ENCODE measurements around the gene KLF2. TPM values are rescaled to one million over a fixed set of nuclear protein-coding genes. Genes with fewer than 3 reads are reported as not detected.
"Not testable (repeated sequence)": the region's sequence is repeated elsewhere in the genome, so short reads cannot be mapped to it uniquely, and the experiment has no call there.

Gene KLF2
- total RNA-seq, 5 donors from 2014 or later (not counting 1 experiment from before 2014, with no cell fraction given): 612 to 721 (median 621) TPM

- H3K27ac ChIP-seq (ENCODE audit: low read length); ATAC-seq (replicated peaks in 1 of 4); H3K9me3 ChIP-seq; H3K4me3 Mint-ChIP-seq; DNase-seq; H3K9me3 Mint-ChIP-seq; H3K27ac Mint-ChIP-seq; H3K27me3 Mint-ChIP-seq; H3K4me1 Mint-ChIP-seq; POLR2A ChIA-PET; H3K4me1 ChIP-seq (ENCODE audit: control insufficient read depth in 1 of 2, extremely low read depth in 1 of 2, insufficient read depth in 2 of 2, low read length in 2 of 2); H3K4me3 ChIP-seq (ENCODE audit: control insufficient read depth in 1 of 2, extremely low read depth in 1 of 2, low read length in 1 of 2); H3K36me3 Mint-ChIP-seq; H3K36me3 ChIP-seq (ENCODE audit: control insufficient read depth in 2 of 2, extremely low read depth in 1 of 2, insufficient read depth in 1 of 2, low read length in 1 of 2); H3K27me3 ChIP-seq (replicated peaks in 1 of 2; ENCODE audit: control insufficient read depth in 2 of 2, extremely low read depth in 1 of 2, insufficient read depth in 2 of 2, low read length in 1 of 2): not testable (repeated sequence)
- WGBS (ENCODE audit: insufficient coverage): no CpG with 5 or more reads among the region's 6 CpGs
- CTCF ChIA-PET: interaction anchor here in 1 of 2 donors (0.7 kb wide), 1 partner anchor 71 kb away, joined by 5 read pairs; no protein-coding TSS in a partner anchor
Measured at GRCh38 chr19:16305060-16305459, 19.6 kb upstream of the KLF2 start.

GRCh38 chr19:16306728-16307402 lies 17.8 kb upstream of the KLF2 start:
- Histone ChIP-seq H3K4me1 (ENCODE audit: control insufficient read depth in 1 of 2, extremely low read depth in 1 of 2, insufficient read depth in 2 of 2, low read length in 2 of 2) (no peaks in the 10 kb centered on the region), H3K27ac (ENCODE audit: low read length) (no peak overlapping the region), H3K27me3 (replicated peaks in 1 of 2; ENCODE audit: control insufficient read depth in 2 of 2, extremely low read depth in 1 of 2, insufficient read depth in 2 of 2, low read length in 1 of 2) (no peaks in the 10 kb centered on the region), H3K36me3 (ENCODE audit: control insufficient read depth in 2 of 2, extremely low read depth in 1 of 2, insufficient read depth in 1 of 2, low read length in 1 of 2) (peaks cover 0 to 3% of the 10 kb centered on the region in 2 donors), H3K4me3 (ENCODE audit: control insufficient read depth in 1 of 2, extremely low read depth in 1 of 2, low read length in 1 of 2) (no peak overlapping the region), H3K9me3 (no peaks in the 10 kb centered on the region)
- peaks cover 2% of the 10 kb centered on the region for H3K36me3 Mint-ChIP-seq
- ATAC-seq (replicated peaks in 1 of 4) (no peak), DNase-seq (no peak)
- no peak overlapping the region for H3K4me3 Mint-ChIP-seq
- POLR2A ChIA-PET: interaction anchor here in 1 of 2 donors (0.7 kb wide), 1 partner anchor 40 kb away, joined by 3 read pairs; no protein-coding TSS in a partner anchor
- 87% methylated on average over 17 of the region's 21 CpGs for WGBS (ENCODE audit: insufficient coverage)
- no peaks in the 10 kb centered on the region for H3K27me3 Mint-ChIP-seq
- CTCF ChIA-PET: interaction anchor here in 1 of 2 donors (0.8 kb wide), 1 partner anchor 76 kb away, joined by 3 read pairs; no protein-coding TSS in a partner anchor
- no peaks in the 10 kb centered on the region for H3K9me3 Mint-ChIP-seq
- peaks cover 0 to 3% (median 0%) of the 10 kb centered on the region in 3 donors for H3K4me1 Mint-ChIP-seq
- peak overlapping the region in 1 of 2 donors; percentile 25 for H3K27ac Mint-ChIP-seq

GRCh38 chr19:16308081-16308480 lies 16.5 kb upstream of the KLF2 start:
- POLR2A ChIA-PET: no interaction called here
- no peaks in the 10 kb centered on the region for H3K27me3 ChIP-seq (replicated peaks in 1 of 2; ENCODE audit: control insufficient read depth in 2 of 2, extremely low read depth in 1 of 2, insufficient read depth in 2 of 2, low read length in 1 of 2)
- DNase-seq (no peak), ATAC-seq (replicated peaks in 1 of 4) (no peak)
- Mint-ChIP-seq H3K4me3 (no peak overlapping the region), H3K27ac (no peak overlapping the region), H3K4me1 (peaks cover 0 to 3% (median 0%) of the 10 kb centered on the region in 3 donors), H3K36me3 (peaks cover 2% of the 10 kb centered on the region), H3K9me3 (no peaks in the 10 kb centered on the region), H3K27me3 (no peaks in the 10 kb centered on the region)
- H3K4me1 ChIP-seq (ENCODE audit: control insufficient read depth in 1 of 2, extremely low read depth in 1 of 2, insufficient read depth in 2 of 2, low read length in 2 of 2): no peaks in the 10 kb centered on the region
- no peaks in the 10 kb centered on the region for H3K9me3 ChIP-seq
- H3K4me3 ChIP-seq (ENCODE audit: control insufficient read depth in 1 of 2, extremely low read depth in 1 of 2, low read length in 1 of 2): no peak overlapping the region
- CTCF ChIA-PET: interaction anchor here in 1 of 2 donors (0.7 kb wide), 1 partner anchor 574 kb away, joined by 4 read pairs; no protein-coding TSS in a partner anchor
- H3K36me3 ChIP-seq (ENCODE audit: control insufficient read depth in 2 of 2, extremely low read depth in 1 of 2, insufficient read depth in 1 of 2, low read length in 1 of 2): peaks cover 0 to 3% of the 10 kb centered on the region in 2 donors
- no peak overlapping the region for H3K27ac ChIP-seq (ENCODE audit: low read length)
- WGBS (ENCODE audit: insufficient coverage): 84% methylated on average over 4 of the region's 5 CpGs

DNA sequence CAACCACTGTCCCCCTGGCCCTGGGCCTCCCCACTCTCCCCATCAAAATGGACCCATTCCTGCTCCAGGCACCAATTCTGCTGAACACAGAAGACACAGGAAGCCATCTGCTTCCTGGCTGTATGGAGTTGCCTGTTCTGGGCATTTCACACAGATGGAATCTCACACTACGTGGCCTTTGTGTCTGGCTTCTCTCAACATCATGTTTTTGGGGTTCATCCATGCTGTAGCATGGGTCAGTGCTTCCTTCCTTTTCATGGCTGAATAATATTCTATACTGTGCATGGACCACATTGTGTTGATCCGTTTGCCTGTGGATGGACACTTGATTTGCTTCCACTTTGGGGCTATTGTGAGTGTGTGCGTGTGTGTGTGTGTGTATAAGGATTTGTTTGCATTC lies 15.0 kb upstream of the KLF2 start:
- Histone ChIP-seq H3K4me1 (ENCODE audit: control insufficient read depth in 1 of 2, extremely low read depth in 1 of 2, insufficient read depth in 2 of 2, low read length in 2 of 2) (no peaks in the 10 kb centered on the region), H3K36me3 (ENCODE audit: control insufficient read depth in 2 of 2, extremely low read depth in 1 of 2, insufficient read depth in 1 of 2, low read length in 1 of 2) (peaks cover 0 to 3% of the 10 kb centered on the region in 2 donors), H3K4me3 (ENCODE audit: control insufficient read depth in 1 of 2, extremely low read depth in 1 of 2, low read length in 1 of 2) (no peak overlapping the region), H3K27me3 (replicated peaks in 1 of 2; ENCODE audit: control insufficient read depth in 2 of 2, extremely low read depth in 1 of 2, insufficient read depth in 2 of 2, low read length in 1 of 2) (no peaks in the 10 kb centered on the region), H3K9me3 (no peaks in the 10 kb centered on the region), H3K27ac (ENCODE audit: low read length) (no peak overlapping the region)
- no peaks in the 10 kb centered on the region for H3K9me3 Mint-ChIP-seq
- H3K27ac Mint-ChIP-seq: peak overlapping the region in 1 of 2 donors; percentile 36
- no peaks in the 10 kb centered on the region for H3K27me3 Mint-ChIP-seq
- POLR2A ChIA-PET: interaction anchor here in 1 of 2 donors (0.7 kb wide), 1 partner anchor 102 kb away, joined by 3 read pairs; no protein-coding TSS in a partner anchor
- ATAC-seq (replicated peaks in 1 of 4): no peak
- WGBS (ENCODE audit: insufficient coverage): 95% methylated on average over 3 of the region's 3 CpGs
- CTCF ChIA-PET: no interaction called here
- no peak for DNase-seq
- H3K4me3 Mint-ChIP-seq: no peak overlapping the region
- peaks cover 0 to 3% (median 0%) of the 10 kb centered on the region in 3 donors for H3K4me1 Mint-ChIP-seq
- peaks cover 2% of the 10 kb centered on the region for H3K36me3 Mint-ChIP-seq

DNA sequence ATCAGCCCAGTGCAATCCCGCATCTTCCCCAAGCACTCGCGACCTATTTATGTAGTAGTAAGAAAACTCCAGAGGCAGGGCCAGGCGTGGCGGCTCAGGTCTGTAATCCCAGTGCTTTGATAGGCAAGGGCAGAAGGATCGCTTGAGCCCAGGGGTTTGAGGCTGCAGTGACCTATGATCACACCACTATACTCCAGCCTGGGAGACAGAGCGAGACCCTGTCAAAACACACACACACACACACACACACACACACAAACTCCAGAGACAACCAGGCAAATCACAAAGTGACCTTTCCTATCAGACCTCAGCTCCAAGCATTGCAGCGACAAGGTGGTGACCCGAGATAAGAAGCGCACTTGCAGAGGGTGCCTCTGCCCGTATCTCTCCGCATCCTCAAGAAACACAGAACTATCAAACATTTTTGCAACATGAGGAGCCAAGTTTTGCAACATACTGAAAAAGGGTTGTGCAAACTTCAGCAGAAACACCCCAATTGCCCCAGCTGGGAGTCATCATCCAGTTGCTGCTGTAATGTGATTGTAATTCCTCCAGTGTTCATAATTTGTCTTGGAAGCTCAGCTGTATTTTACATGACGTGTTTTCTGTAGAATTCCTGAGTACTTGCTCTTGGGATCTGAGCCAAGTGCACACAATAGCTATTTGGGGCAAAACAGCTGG lies 8.7 kb upstream of the KLF2 start:
- Histone ChIP-seq H3K36me3 (ENCODE audit: control insufficient read depth in 2 of 2, extremely low read depth in 1 of 2, insufficient read depth in 1 of 2, low read length in 1 of 2) (peaks cover 0 to 6% of the 10 kb centered on the region in 2 donors), H3K4me3 (ENCODE audit: control insufficient read depth in 1 of 2, extremely low read depth in 1 of 2, low read length in 1 of 2) (no peak overlapping the region), H3K9me3 (no peaks in the 10 kb centered on the region), H3K27ac (ENCODE audit: low read length) (no peak overlapping the region), H3K4me1 (ENCODE audit: control insufficient read depth in 1 of 2, extremely low read depth in 1 of 2, insufficient read depth in 2 of 2, low read length in 2 of 2) (peaks cover 11 to 13% of the 10 kb centered on the region in 2 experiments), H3K27me3 (replicated peaks in 1 of 2; ENCODE audit: control insufficient read depth in 2 of 2, extremely low read depth in 1 of 2, insufficient read depth in 2 of 2, low read length in 1 of 2) (peaks cover 0 to 11% of the 10 kb centered on the region in 2 experiments)
- ChIA-PET CTCF (interaction anchor here in 1 of 2 donors (0.6 kb wide), 1 partner anchor 1024 kb away, joined by 3 read pairs; no protein-coding TSS in a partner anchor), POLR2A (interaction anchor here in 1 of 2 donors (0.6 kb wide), 1 partner anchor 13 kb away, joined by 4 read pairs; no protein-coding TSS in a partner anchor)
- Mint-ChIP-seq H3K4me1 (peaks cover 13 to 28% (median 18%) of the 10 kb centered on the region in 3 donors), H3K27me3 (no peaks in the 10 kb centered on the region), H3K9me3 (peaks cover 0 to 6% (median 3%) of the 10 kb centered on the region in 3 donors), H3K27ac (peak overlapping the region in 1 of 2 donors; percentile 13), H3K36me3 (peaks cover 4% of the 10 kb centered on the region), H3K4me3 (no peak overlapping the region)
- ATAC-seq (replicated peaks in 1 of 4) (no peak), DNase-seq (no peak)
- 96% methylated on average over 6 of the region's 13 CpGs for WGBS (ENCODE audit: insufficient coverage)

- H3K36me3 Mint-ChIP-seq: peaks cover 4% of the 10 kb centered on the region
- ATAC-seq (replicated peaks in 1 of 4) (no peak), DNase-seq (no peak)
- H3K27ac Mint-ChIP-seq: peak overlapping the region in 1 of 2 donors; percentile 13
- no peaks in the 10 kb centered on the region for H3K27me3 Mint-ChIP-seq
- H3K9me3 ChIP-seq: no peaks in the 10 kb centered on the region
- H3K9me3 Mint-ChIP-seq: peaks cover 0 to 6% (median 3%) of the 10 kb centered on the region in 3 donors
- peaks cover 15 to 29% (median 18%) of the 10 kb centered on the region in 3 donors for H3K4me1 Mint-ChIP-seq
- ChIA-PET CTCF (interaction anchor here in 1 of 2 donors (0.5 to 0.6 kb wide), 2 partner anchors 77 to 1024 kb away, joined by 3 read pairs; no protein-coding TSS in a partner anchor), POLR2A (interaction anchor here in 1 of 2 donors (0.6 kb wide), 1 partner anchor 12 kb away, joined by 4 read pairs; no protein-coding TSS in a partner anchor)
- peaks cover 0 to 7% of the 10 kb centered on the region in 2 donors for H3K36me3 ChIP-seq (ENCODE audit: control insufficient read depth in 2 of 2, extremely low read depth in 1 of 2, insufficient read depth in 1 of 2, low read length in 1 of 2)
- 75% methylated on average over 3 of the region's 3 CpGs for WGBS (ENCODE audit: insufficient coverage)
- H3K4me1 ChIP-seq (ENCODE audit: control insufficient read depth in 1 of 2, extremely low read depth in 1 of 2, insufficient read depth in 2 of 2, low read length in 2 of 2): peaks cover 11 to 13% of the 10 kb centered on the region in 2 experiments
- H3K4me3 ChIP-seq (ENCODE audit: control insufficient read depth in 1 of 2, extremely low read depth in 1 of 2, low read length in 1 of 2): no peak overlapping the region
- no peak overlapping the region for H3K27ac ChIP-seq (ENCODE audit: low read length)
- no peak overlapping the region for H3K4me3 Mint-ChIP-seq
- peaks cover 0 to 11% of the 10 kb centered on the region in 2 experiments for H3K27me3 ChIP-seq (replicated peaks in 1 of 2; ENCODE audit: control insufficient read depth in 2 of 2, extremely low read depth in 1 of 2, insufficient read depth in 2 of 2, low read length in 1 of 2)
Measured at GRCh38 chr19:16316506-16316882, 8.1 kb upstream of the KLF2 start.

All from T-cell (primary cell).